Vagina (tissue), 2 donors: Measurements from ENCODE around the gene GBGT1. TPM values are rescaled to one million over a fixed set of nuclear protein-coding genes. Genes with fewer than 3 reads are reported as not detected.

ENCODE experiments used
- DNase-seq, 2 donors: peaks; one replicate each; pipeline ENCODE4 v3.0.0-alpha.2; 2017; ENCODE audit errors: extremely low spot score in 2 of 2
- H3K27ac ChIP-seq: fragments of 200-600 bp; sonication (generic); one replicate; pipeline ENCODE4 v1.5.1; 2019
- H3K27me3 ChIP-seq: fragments of 200-600 bp; sonication (generic); one replicate; pipeline ENCODE4 v1.5.1; 2019
- H3K36me3 ChIP-seq, 2 donors: fragments of 200-600 bp; sonication (generic); one replicate each; pipeline ENCODE4 v1.5.1; 2017 to 2019
- H3K4me1 ChIP-seq: fragments of 200-600 bp; sonication (generic); one replicate; pipeline ENCODE4 v1.5.1; 2019
- H3K4me3 ChIP-seq, 2 donors: fragments of 200-600 bp; sonication (generic); 1 replicate in 1 of 2; 2 replicates in 1 of 2; pipeline ENCODE4 v1.5.1; 2016 to 2019
- H3K9me3 ChIP-seq: fragments of 200-600 bp; sonication (generic); one replicate; pipeline ENCODE4 v1.5.1; 2019
- CTCF ChIP-seq, 3 experiments: fragments of 450-650 bp in 2 of 3; fragments of 200-600 bp in 1 of 3; sonication (generic) in 1 of 3; IDR thresholded peaks; one replicate each; pipeline ENCODE4 v1.5.1; 2017 to 2019; ENCODE audit warnings: antibody characterized with exemption in 3 of 3, mild to moderate bottlenecking in 2 of 3, moderate library complexity in 2 of 3
- POLR2A ChIP-seq, 2 donors: fragments of 450-650 bp; IDR thresholded peaks; one replicate each; pipeline ENCODE4 v1.6.1; 2017; ENCODE audit warnings: antibody characterized with exemption in 2 of 2, mild to moderate bottlenecking in 2 of 2, moderate library complexity in 2 of 2
- POLR2AphosphoS5 ChIP-seq, 2 donors: sonication (generic); formaldehyde crosslinking; IDR thresholded peaks; one replicate each; pipeline ENCODE4 v1.9.0; 2017; ENCODE audit warnings: antibody characterized with exemption in 2 of 2, mild to moderate bottlenecking in 2 of 2, low read depth in 1 of 2; ENCODE audit not compliant: insufficient read depth in 1 of 2
- intact Hi-C: fragments of 100-400 bp; cut with DNase I; formaldehyde crosslinking; loops from one replicate; pipeline ENCODE4 v1.15.1; 2023
- total RNA-seq: library from RNA; depleted of rRNA; stranded (reverse); fragments of >200 nt; gene quantifications from one replicate; pipeline ENCODE4 v1.2.3, GENCODE V29; 2016

The GBGT1 gene
- total RNA-seq, 1 donor from 2014 or later = 27.0 TPM

GRCh38 chr9:133191989-133192388, 28.3 kb upstream of the GBGT1 start:
- Histone ChIP-seq H3K27me3 (no peaks in the 10 kb centered on the region), H3K4me3 (no peak overlapping the region), H3K4me1 (no peaks in the 10 kb centered on the region), H3K27ac (no peak overlapping the region), H3K36me3 (no peaks in the 10 kb centered on the region), H3K9me3 (no peaks in the 10 kb centered on the region)
- TF ChIP-seq POLR2A (IDR thresholded peaks at IDR 0.05) (no peak), CTCF (IDR thresholded peaks at IDR 0.05) (no peak), POLR2AphosphoS5 (IDR thresholded peaks at IDR 0.05; ENCODE audit: insufficient read depth in 1 of 2, low read depth in 1 of 2) (no peak)
- no peak for DNase-seq
- intact Hi-C loops = no loop called here

DNA sequence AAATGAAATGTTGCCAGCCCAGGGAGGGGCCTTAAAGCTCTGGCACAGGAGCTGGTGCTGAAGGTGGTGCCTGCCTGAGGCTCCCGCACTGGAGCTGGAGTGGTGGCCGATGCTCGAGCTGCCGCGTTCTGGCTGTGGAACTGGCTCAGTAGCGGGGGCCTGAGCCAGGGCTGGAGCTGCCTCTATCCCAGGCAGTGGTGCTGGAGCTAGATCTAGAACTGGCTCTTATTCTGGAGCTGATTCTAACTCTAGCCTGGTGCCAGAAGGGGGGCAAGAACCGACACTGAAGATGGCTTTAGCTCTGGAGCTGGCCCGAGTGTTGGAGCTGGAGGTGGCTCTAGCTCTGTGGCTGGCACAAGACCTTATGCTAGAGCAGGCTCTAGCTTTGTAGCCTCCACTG, 26.1 kb upstream of the GBGT1 start:
- no peaks in the 10 kb centered on the region for H3K27me3 ChIP-seq
- TF ChIP-seq POLR2AphosphoS5 (IDR thresholded peaks at IDR 0.05; ENCODE audit: insufficient read depth in 1 of 2, low read depth in 1 of 2) (no peak), CTCF (IDR thresholded peaks at IDR 0.05) (no peak), POLR2A (IDR thresholded peaks at IDR 0.05) (no peak)
- H3K9me3 ChIP-seq = no peaks in the 10 kb centered on the region
- intact Hi-C loops = loop anchor here (2.0 kb wide), 1 partner anchor 297 kb away; no protein-coding TSS in a partner anchor
- H3K36me3 ChIP-seq = no peaks in the 10 kb centered on the region
- H3K4me1 ChIP-seq = no peaks in the 10 kb centered on the region
- H3K4me3 ChIP-seq = no peak overlapping the region
- H3K27ac ChIP-seq = no peak overlapping the region
- no peak for DNase-seq

DNA sequence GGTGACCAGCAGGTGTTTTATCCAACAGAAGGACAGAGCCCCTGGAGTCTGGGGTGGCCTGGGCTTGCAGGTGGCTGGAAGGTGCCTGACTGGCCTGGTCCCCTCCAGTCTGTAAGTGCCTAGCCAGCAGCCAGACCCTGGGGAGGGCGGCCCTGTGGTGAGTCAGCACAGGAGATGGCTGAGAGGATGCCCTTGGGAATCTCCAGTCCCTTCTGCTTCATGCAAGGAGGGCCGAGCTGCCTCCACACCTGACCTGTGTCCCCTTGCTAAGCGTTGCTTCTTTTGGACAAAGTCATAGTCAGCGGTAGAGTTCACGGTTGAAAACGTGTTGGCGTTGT, 25.1 kb upstream of the GBGT1 start:
- no peaks in the 10 kb centered on the region for H3K4me1 ChIP-seq
- intact Hi-C loops = loop anchor here (2.0 kb wide), 1 partner anchor 298 kb away; no protein-coding TSS in a partner anchor
- DNase-seq = peak in 1 of 2 donors; percentile 67
- H3K4me3 ChIP-seq = no peak overlapping the region
- no peaks in the 10 kb centered on the region for H3K9me3 ChIP-seq
- H3K27me3 ChIP-seq = no peaks in the 10 kb centered on the region
- no peak overlapping the region for H3K27ac ChIP-seq
- no peaks in the 10 kb centered on the region for H3K36me3 ChIP-seq
- TF ChIP-seq POLR2A (IDR thresholded peaks at IDR 0.05) (no peak), POLR2AphosphoS5 (IDR thresholded peaks at IDR 0.05; ENCODE audit: insufficient read depth in 1 of 2, low read depth in 1 of 2) (no peak), CTCF (IDR thresholded peaks at IDR 0.05) (no peak)

DNA sequence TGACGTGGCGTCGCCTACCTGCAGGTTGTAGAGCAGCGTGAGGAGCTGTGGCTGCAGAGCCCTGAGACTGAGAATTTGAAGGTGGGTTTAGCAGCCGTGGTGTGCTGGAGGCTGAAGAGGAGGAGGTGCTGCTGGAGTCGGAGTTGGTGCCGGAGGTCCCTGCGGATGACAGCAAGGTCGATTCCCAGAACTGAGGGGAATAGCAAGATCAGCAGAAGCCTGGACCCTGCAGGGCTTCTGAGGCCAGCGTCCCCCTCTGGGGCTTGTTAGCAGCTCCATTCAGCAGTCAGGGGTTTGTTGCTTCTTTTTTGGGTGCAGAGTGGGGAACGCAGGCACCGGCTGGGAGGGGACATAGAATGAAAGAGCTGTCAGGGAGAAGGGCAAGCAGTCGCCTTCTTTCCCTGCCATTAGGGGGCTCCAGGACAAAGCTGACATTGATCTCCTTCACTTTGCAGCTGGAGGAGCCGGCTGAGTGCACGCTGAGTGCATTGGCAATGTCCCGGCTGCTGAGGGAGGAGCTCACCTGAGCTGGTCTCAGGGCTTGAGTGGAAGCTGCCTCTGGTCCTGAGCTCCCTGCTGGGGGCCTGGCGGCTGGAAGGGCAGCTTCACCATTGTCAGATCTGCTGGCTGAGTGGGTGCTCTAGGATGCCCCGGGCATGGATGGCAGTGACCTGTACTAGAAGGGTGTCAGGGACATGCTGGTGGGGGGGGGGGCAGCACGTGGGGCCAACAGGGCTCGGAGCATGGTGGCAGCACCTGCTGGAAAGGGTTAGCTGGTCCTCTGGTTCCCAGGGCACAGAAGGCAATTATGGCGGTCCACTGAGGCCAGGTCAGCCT, 24.5 kb upstream of the GBGT1 start:
- Histone ChIP-seq H3K27me3 (no peaks in the 10 kb centered on the region), H3K36me3 (no peaks in the 10 kb centered on the region), H3K9me3 (no peaks in the 10 kb centered on the region), H3K27ac (no peak overlapping the region), H3K4me3 (no peak overlapping the region), H3K4me1 (no peaks in the 10 kb centered on the region)
- TF ChIP-seq POLR2A (IDR thresholded peaks at IDR 0.05) = no peak
- TF ChIP-seq CTCF (IDR thresholded peaks at IDR 0.05) = no peak
- TF ChIP-seq POLR2AphosphoS5 (IDR thresholded peaks at IDR 0.05; ENCODE audit: insufficient read depth in 1 of 2, low read depth in 1 of 2) = no peak
- intact Hi-C loops = loop anchor here (2.0 kb wide), 1 partner anchor 299 kb away; no protein-coding TSS in a partner anchor
- DNase-seq = no peak

GRCh38 chr9:133187561-133188005, 23.9 kb upstream of the GBGT1 start:
- no peaks in the 10 kb centered on the region for H3K27me3 ChIP-seq
- no peaks in the 10 kb centered on the region for H3K4me1 ChIP-seq
- intact Hi-C loops = loop anchor here (2.0 kb wide), 2 partner anchors 141 to 299 kb away; no protein-coding TSS in a partner anchor
- H3K36me3 ChIP-seq = no peaks in the 10 kb centered on the region
- DNase-seq = no peak
- no peak overlapping the region for H3K27ac ChIP-seq
- H3K9me3 ChIP-seq = no peaks in the 10 kb centered on the region
- H3K4me3 ChIP-seq = no peak overlapping the region
- TF ChIP-seq POLR2AphosphoS5 (IDR thresholded peaks at IDR 0.05; ENCODE audit: insufficient read depth in 1 of 2, low read depth in 1 of 2) = no peak
- TF ChIP-seq POLR2A (IDR thresholded peaks at IDR 0.05) = no peak
- TF ChIP-seq CTCF (IDR thresholded peaks at IDR 0.05) = no peak
